ENCODE results near the gene ZYG11A.
"Not testable (repeated sequence)": the region's sequence is repeated elsewhere in the genome, so short reads cannot be mapped to it uniquely, and the experiment has no call there.

Gene ZYG11A

GRCh38 chr1:52855584-52855983 lies 13.0 kb downstream of the ZYG11A start:
- in situ Hi-C loops (cut with HindIII; ENCODE audit: low sequenced_read_pairs): no loop called here
- TF ChIP-seq CTCF (IDR thresholded peaks at IDR 0.05; ENCODE audit: low read depth, low read length): no peak
- no peak for DNase-seq (ENCODE audit: low read depth, low spot score)
- no peak overlapping the region for H3K4me3 ChIP-seq (ENCODE audit: low read depth, low read length)

GRCh38 chr1:52856026-52856425 lies 13.5 kb downstream of the ZYG11A start:
- H3K4me3 ChIP-seq (ENCODE audit: low read depth, low read length): no peak overlapping the region
- no peak for DNase-seq (ENCODE audit: low read depth, low spot score)
- in situ Hi-C loops (cut with HindIII; ENCODE audit: low sequenced_read_pairs): no loop called here
- TF ChIP-seq CTCF (IDR thresholded peaks at IDR 0.05; ENCODE audit: low read depth, low read length): no peak

- TF ChIP-seq CTCF (IDR thresholded peaks at IDR 0.05; ENCODE audit: low read depth, low read length): no peak
- no peak overlapping the region for H3K4me3 ChIP-seq (ENCODE audit: low read depth, low read length)
- DNase-seq (ENCODE audit: low read depth, low spot score): no peak
- in situ Hi-C loops (cut with HindIII; ENCODE audit: low sequenced_read_pairs): no loop called here
Observed at GRCh38 chr1:52857443-52857842, 14.9 kb downstream of the ZYG11A start.

GRCh38 chr1:52862666-52863458 lies 20.3 kb downstream of the ZYG11A start:
- H3K4me3 ChIP-seq (ENCODE audit: low read depth, low read length): no peak overlapping the region
- in situ Hi-C loops (cut with HindIII; ENCODE audit: low sequenced_read_pairs): no loop called here
- TF ChIP-seq CTCF (IDR thresholded peaks at IDR 0.05; ENCODE audit: low read depth, low read length): no peak
- no peak for DNase-seq (ENCODE audit: low read depth, low spot score)

GRCh38 chr1:52867087-52867863 lies 24.7 kb downstream of the ZYG11A start:
- no peak for TF ChIP-seq CTCF (IDR thresholded peaks at IDR 0.05; ENCODE audit: low read depth, low read length)
- in situ Hi-C loops (cut with HindIII; ENCODE audit: low sequenced_read_pairs): no loop called here

GRCh38 chr1:52869727-52870126 lies 27.2 kb downstream of the ZYG11A start:
- in situ Hi-C loops (cut with HindIII; ENCODE audit: low sequenced_read_pairs); DNase-seq (ENCODE audit: low read depth, low spot score); H3K4me3 ChIP-seq (ENCODE audit: low read depth, low read length): not testable (repeated sequence)

More at GRCh38 chr1:52867087-52867863, 24.7 kb downstream of the ZYG11A start:
- H3K4me3 ChIP-seq (ENCODE audit: low read depth, low read length): no peak overlapping the region
- DNase-seq (ENCODE audit: low read depth, low spot score): no peak

GRCh38 chr1:52876843-52877242 lies 34.3 kb downstream of the ZYG11A start:
- TF ChIP-seq CTCF (IDR thresholded peaks at IDR 0.05; ENCODE audit: low read depth, low read length): no peak
- H3K4me3 ChIP-seq (ENCODE audit: low read depth, low read length): no peak overlapping the region
- in situ Hi-C loops (cut with HindIII; ENCODE audit: low sequenced_read_pairs): no loop called here
- DNase-seq (ENCODE audit: low read depth, low spot score): no peak

Measured in astrocyte of the spinal cord (primary cell).